HCT116 (cell line): ENCODE measurements around the gene CEMIP2. TPM values are rescaled to one million over a fixed set of nuclear protein-coding genes. Genes with fewer than 3 reads are reported as not detected.

Experiments used
- ATAC-seq: fragments of 200-7000 bp; cut with Tn5 transposase; 2 replicates; pipeline ENCODE4 v1.9.1; 2020; ENCODE audit warnings: mild to moderate bottlenecking, moderate library complexity
- BruUV-seq: library from RNA; stranded (reverse); fragments of 400-500 nt; replicated peaks from 2 replicates; lab custom pipeline; 2021; lab: Mats Ljungman, UMichigan
- CTCF ChIA-PET: fragments of 300-600 bp; sonication (Branson Sonifier 250); formaldehyde crosslinking; loops from one replicate; lab custom pipeline; 2021; ENCODE audit warnings: antibody characterized with exemption; lab: Charles Lee
- POLR2A ChIA-PET: fragments of 300-600, 350-600 bp; sonication (Branson Sonifier 250); formaldehyde crosslinking; loops from one replicate; lab custom pipeline; 2021; ENCODE audit warnings: antibody characterized with exemption; lab: Charles Lee
- RAD21 ChIA-PET, 2 experiments: fragments of 300-600 bp; sonication (Branson Sonifier 250); formaldehyde crosslinking; loops; one replicate each; lab custom pipeline; 2023; ENCODE audit warnings: low total read pairs in 2 of 2; ENCODE audit not compliant: uncharacterized antibody in 2 of 2, unreplicated experiment in 2 of 2, low non-redundant PET in 1 of 2; lab: Charles Lee
- DNase-seq: peaks from one replicate; pipeline ENCODE4 v3.0.0-alpha.2; 2010; ENCODE audit warnings: low read depth, low spot score
- H2AFZ ChIP-seq: fragments of 200-600 bp; shearing (Covaris generic), sonication (generic); 2 replicates; pipeline ENCODE4 v1.6.1; 2017; ENCODE audit warnings: low read depth, mixed run types, mixed read lengths, antibody characterized with exemption, low read length; ENCODE audit not compliant: poor library complexity, severe bottlenecking
- H3K27ac ChIP-seq: 2 replicates; pipeline ENCODE4 v1.5.1; 2012; ENCODE audit warnings: low read depth, low read length
- H3K27me3 ChIP-seq: fragments of 200-600 bp; sonication (generic); 2 replicates; pipeline ENCODE4 v1.6.1; 2016; ENCODE audit warnings: mixed run types, low read length, mixed read lengths; ENCODE audit not compliant: insufficient read depth
- H3K36me3 ChIP-seq, 2 experiments: fragments of 200-500 bp in 1 of 2; fragments of 200-600 bp in 1 of 2; sonication (Bioruptor generic) in 1 of 2; sonication (generic) in 1 of 2; 2 replicates each; pipeline versions ENCODE4 v1.5.1 to v1.6.1; 2014 to 2016; ENCODE audit warnings: low read length in 2 of 2, inconsistent platforms in 1 of 2, mixed read lengths in 1 of 2, mixed run types in 1 of 2; ENCODE audit not compliant: insufficient read depth in 2 of 2, control insufficient read depth in 1 of 2
- H3K4me1 ChIP-seq, 2 experiments: fragments of 200-600 bp in 1 of 2; sonication (generic) in 1 of 2; 2 replicates each; pipeline versions ENCODE4 v1.5.1 to v1.6.1; 2012 to 2017; ENCODE audit warnings: low read length in 2 of 2, inconsistent platforms in 1 of 2, mild to moderate bottlenecking in 1 of 2, mixed read lengths in 1 of 2, mixed run types in 1 of 2, moderate library complexity in 1 of 2; ENCODE audit not compliant: insufficient read depth in 2 of 2, control insufficient read depth in 1 of 2
- H3K4me2 ChIP-seq: fragments of 200-600 bp; sonication (generic); 2 replicates; pipeline ENCODE4 v1.6.1; 2017; ENCODE audit warnings: mixed run types, low read length, mixed read lengths
- H3K4me3 ChIP-seq, 2 experiments: fragments of 200-600 bp in 1 of 2; sonication (generic) in 1 of 2; replicated peaks in 1 of 2; 2 replicates each; pipeline ENCODE4 v1.5.1; 2011 to 2016; ENCODE audit warnings: low read length in 2 of 2, control low read depth in 1 of 2, low read depth in 1 of 2, mild to moderate bottlenecking in 1 of 2, mixed read lengths in 1 of 2, mixed run types in 1 of 2
- H3K79me2 ChIP-seq: fragments of 200-600 bp; sonication (generic); 2 replicates; pipeline ENCODE4 v1.6.1; 2017; ENCODE audit warnings: mild to moderate bottlenecking, mixed run types, low read length, moderate library complexity, mixed read lengths; ENCODE audit not compliant: insufficient read depth
- H3K9ac ChIP-seq: fragments of 200-600 bp; sonication (generic); 2 replicates; pipeline ENCODE4 v1.6.1; 2016; ENCODE audit warnings: low read length, mixed read lengths
- H3K9me2 ChIP-seq: fragments of 200-600 bp; sonication (generic), shearing (Covaris generic); 2 replicates; pipeline ENCODE4 v1.6.1; 2017; ENCODE audit warnings: mixed run types, mild to moderate bottlenecking, moderate library complexity; ENCODE audit not compliant: insufficient read depth
- H3K9me3 ChIP-seq, 2 experiments: fragments of 200-500 bp in 1 of 2; fragments of 200-600 bp in 1 of 2; sonication (Bioruptor generic) in 1 of 2; sonication (generic) in 1 of 2; 2 replicates each; pipeline ENCODE4 v1.6.1; 2014 to 2017; ENCODE audit warnings: low read length in 2 of 2, mixed read lengths in 2 of 2, inconsistent platforms in 1 of 2, low read depth in 1 of 2, mild to moderate bottlenecking in 1 of 2, mixed run types in 1 of 2, moderate library complexity in 1 of 2; ENCODE audit not compliant: control insufficient read depth in 1 of 2, insufficient read depth in 1 of 2
- H4K20me1 ChIP-seq: fragments of 200-600 bp; sonication (generic), shearing (Covaris generic); 2 replicates; pipeline ENCODE4 v1.6.1; 2017; ENCODE audit warnings: mixed run types, mild to moderate bottlenecking, moderate library complexity; ENCODE audit not compliant: insufficient read depth
- CBX3 ChIP-seq: IDR thresholded peaks from 2 replicates; pipeline ENCODE4 v1.6.1; 2012; ENCODE audit warnings: low read depth
- CEBPB ChIP-seq: IDR thresholded peaks from 2 replicates; pipeline ENCODE4 v1.6.1; 2012; ENCODE audit warnings: low read depth
- CTCF ChIP-seq, 3 experiments: fragments of 200-600 bp in 1 of 3; sonication (generic) in 1 of 3; IDR thresholded peaks in 2 of 3; conservative IDR thresholded peaks in 1 of 3; 2 replicates each; pipeline ENCODE4 v1.5.1; 2012 to 2017; ENCODE audit warnings: low read depth in 2 of 3, low read length in 2 of 3, antibody characterized with exemption in 1 of 3, borderline replicate concordance in 1 of 3, control low read depth in 1 of 3, mild to moderate bottlenecking in 1 of 3, mixed read lengths in 1 of 3, mixed run types in 1 of 3, moderate library complexity in 1 of 3; ENCODE audit not compliant: insufficient read depth in 1 of 3
- ELF1 ChIP-seq: IDR thresholded peaks from 2 replicates; pipeline ENCODE4 v1.6.1; 2012; ENCODE audit warnings: low read depth, borderline replicate concordance
- EZH2 ChIP-seq: fragments of 200-600 bp; sonication (generic); IDR thresholded peaks from 2 replicates; pipeline ENCODE4 v1.6.1; 2017; ENCODE audit warnings: antibody characterized with exemption, mixed run types
- FOSL1 ChIP-seq: IDR thresholded peaks from 2 replicates; pipeline ENCODE4 v1.6.1; 2012; ENCODE audit warnings: low read depth
- JUND ChIP-seq: IDR thresholded peaks from 2 replicates; pipeline ENCODE4 v1.6.1; 2012
- MAX ChIP-seq: IDR thresholded peaks from 2 replicates; pipeline ENCODE4 v1.6.1; 2012
- POLR2AphosphoS5 ChIP-seq: IDR thresholded peaks from 2 replicates; pipeline ENCODE4 v1.6.1; 2011; ENCODE audit warnings: mild to moderate bottlenecking, low read depth, low read length, moderate library complexity
- RAD21 ChIP-seq: IDR thresholded peaks from 2 replicates; pipeline ENCODE4 v1.6.1; 2012; ENCODE audit warnings: low read depth, mild to moderate bottlenecking
- REST ChIP-seq: IDR thresholded peaks from 2 replicates; pipeline ENCODE4 v1.6.1; 2012; ENCODE audit warnings: low read depth
- SRF ChIP-seq: IDR thresholded peaks from 2 replicates; pipeline ENCODE4 v1.6.1; 2012; ENCODE audit warnings: low read depth
- YY1 ChIP-seq: IDR thresholded peaks from 2 replicates; pipeline ENCODE4 v1.6.1; 2011; ENCODE audit warnings: low read length, low read depth, moderate library complexity, mild to moderate bottlenecking; ENCODE audit not compliant: insufficient replicate concordance; ENCODE audit errors: extremely low read depth
- ZBTB33 ChIP-seq: IDR thresholded peaks from 2 replicates; pipeline ENCODE4 v1.6.1; 2011; ENCODE audit warnings: mild to moderate bottlenecking, low read length, moderate library complexity; ENCODE audit not compliant: insufficient replicate concordance; ENCODE audit errors: extremely low read depth
- ZFX ChIP-seq: fragments of 450-650 bp; IDR thresholded peaks from 2 replicates; pipeline ENCODE4 v1.6.1; 2017
- ZNF274 ChIP-seq: fragments of 200-500 bp; sonication (Bioruptor generic); IDR thresholded peaks from 2 replicates; pipeline ENCODE4 v1.6.1; 2014; ENCODE audit warnings: mild to moderate bottlenecking, low read depth, low read length, inconsistent platforms
- intact Hi-C: fragments of 100-400 bp; cut with micrococcal nuclease; formaldehyde crosslinking; loops from 2 replicates; pipeline ENCODE4 v1.10.0; 2022
- total RNA-seq: library from RNA; stranded (reverse); gene quantifications from one replicate; pipeline ENCODE4 v1.2.1, GENCODE V29; 2021; ENCODE audit not compliant: unreplicated experiment

Gene CEMIP2
- total RNA-seq, 1 experiment from 2014 or later: 14.3 TPM

GRCh38 chr9:71683598-71684235, 84.6 kb downstream of the CEMIP2 start:
- RAD21 ChIA-PET: interaction anchor here in 1 of 2 experiments (1.3 kb wide), 1 partner anchor 83 kb away, joined by 3 read pairs; no protein-coding TSS in a partner anchor
- H2AFZ ChIP-seq: no peak overlapping the region
- DNase-seq (peak; percentile 36), ATAC-seq (peak; percentile 70)
- H3K9me3 ChIP-seq: no peaks in the 10 kb centered on the region
- CTCF ChIA-PET: interaction anchor here (0.6 to 1.3 kb wide), 4 partner anchors 9 to 119 kb away, joined by 3 to 6 read pairs (median 4); no protein-coding TSS in a partner anchor
- peak overlapping the region; percentile 39 for H3K4me2 ChIP-seq
- no peak overlapping the region for H3K4me3 ChIP-seq
- H3K9me2 ChIP-seq: no peaks in the 10 kb centered on the region
- TSS peak; percentile 38 for BruUV-seq
- peak overlapping the region; percentile 30; the same call in 1 of the 2 replicates for H3K27ac ChIP-seq
- H3K36me3 ChIP-seq: no peaks in the 10 kb centered on the region
- no peaks in the 10 kb centered on the region for H3K79me2 ChIP-seq
- no peaks in the 10 kb centered on the region for H4K20me1 ChIP-seq
- H3K27me3 ChIP-seq: no peaks in the 10 kb centered on the region
- intact Hi-C loops: no loop called here
- POLR2A ChIA-PET: no interaction called here
- peaks cover 64 to 66% of the 10 kb centered on the region in 2 experiments for H3K4me1 ChIP-seq
- no peak overlapping the region for H3K9ac ChIP-seq
- peak; percentile 42; the same call in 1 of the 2 replicates for TF ChIP-seq FOSL1
- no peak for TF ChIP-seq ZBTB33
- TF ChIP-seq ZFX: no peak
- no peak for TF ChIP-seq REST
- TF ChIP-seq MAX: peak; percentile 33; the same call in 1 of the 2 replicates
- TF ChIP-seq YY1: no peak
- no peak for TF ChIP-seq ELF1
- TF ChIP-seq SRF: no peak
- TF ChIP-seq CBX3: no peak
- peak; percentile 48 to 61 (median 56); a peak in 4 of 6 replicates for TF ChIP-seq CTCF (IDR thresholded peaks at IDR 0.05 in 2 of 3, conservative IDR thresholded peaks at IDR 0.05 in 1 of 3; ENCODE audit: borderline replicate concordance in 1 of 3, insufficient read depth in 1 of 3, low read depth in 2 of 3, low read length in 2 of 3)
- TF ChIP-seq ZNF274: no peak
- TF ChIP-seq JUND: 0 out of 2 replicates have a peak, but pooled peaks have one; percentile 14
- no peak for TF ChIP-seq CEBPB
- TF ChIP-seq RAD21: peak; percentile 77
- TF ChIP-seq POLR2AphosphoS5: no peak
- no peak for TF ChIP-seq EZH2
- TF ChIP-seq, all 23 proteins: peak for 5
